HEK293 (cell line): ENCODE results near the gene MAN1B1.
A peak's percentile ranks its signal among the peaks of the same experiment; 100 is the strongest.

Experiments
- GLIS1 ChIP-seq: fragments of 450-650 bp; formaldehyde crosslinking; IDR thresholded peaks from 2 replicates; pipeline ENCODE4 v1.5.1; 2016; ENCODE audit warnings: missing biosample characterization, missing genetic modification characterization
- KLF16 ChIP-seq: fragments of 450-650 bp; formaldehyde crosslinking; IDR thresholded peaks from 2 replicates; pipeline ENCODE4 v1.5.1; 2017; ENCODE audit warnings: missing biosample characterization, missing genetic modification characterization
- KLF7 ChIP-seq: fragments of 450-650 bp; formaldehyde crosslinking; IDR thresholded peaks from 2 replicates; pipeline ENCODE4 v1.5.1; 2016; ENCODE audit warnings: missing biosample characterization, missing genetic modification characterization, borderline replicate concordance
- KLF8 ChIP-seq: fragments of 450-650 bp; formaldehyde crosslinking; IDR thresholded peaks from 2 replicates; pipeline ENCODE4 v1.5.1; 2016; ENCODE audit warnings: missing biosample characterization, missing genetic modification characterization
- MEIS1 ChIP-seq: sonication (generic); formaldehyde crosslinking; IDR thresholded peaks from 2 replicates; pipeline ENCODE4 v1.8.1; 2022; ENCODE audit warnings: missing genetic modification reagents, mild to moderate bottlenecking, borderline replicate concordance
- MYNN ChIP-seq: fragments of 450-650 bp; formaldehyde crosslinking; IDR thresholded peaks from 2 replicates; pipeline ENCODE4 v1.5.1; 2016; ENCODE audit warnings: missing biosample characterization, missing genetic modification characterization, borderline replicate concordance
- OVOL3 ChIP-seq: fragments of 450-650 bp; formaldehyde crosslinking; IDR thresholded peaks from 2 replicates; pipeline ENCODE4 v1.5.1; 2016; ENCODE audit warnings: missing biosample characterization, missing genetic modification characterization
- SCRT2 ChIP-seq: fragments of 450-650 bp; formaldehyde crosslinking; IDR thresholded peaks from 2 replicates; pipeline ENCODE4 v1.5.1; 2016; ENCODE audit warnings: missing biosample characterization, missing genetic modification characterization
- SP7 ChIP-seq: fragments of 450-650 bp; formaldehyde crosslinking; IDR thresholded peaks from 2 replicates; pipeline ENCODE4 v1.5.1; 2016; ENCODE audit warnings: missing biosample characterization, missing genetic modification characterization
- YY2 ChIP-seq: fragments of 450-650 bp; formaldehyde crosslinking; IDR thresholded peaks from 2 replicates; pipeline ENCODE4 v1.5.1; 2016; ENCODE audit warnings: missing biosample characterization, missing genetic modification characterization
- ZIC2 ChIP-seq: fragments of 450-650 bp; formaldehyde crosslinking; IDR thresholded peaks from 2 replicates; pipeline ENCODE4 v1.5.1; 2016; ENCODE audit warnings: missing biosample characterization, missing genetic modification characterization
- ZNF239 ChIP-seq: fragments of 450-650 bp; formaldehyde crosslinking; IDR thresholded peaks from 2 replicates; pipeline ENCODE4 v1.5.1; 2016; ENCODE audit warnings: missing biosample characterization, missing genetic modification characterization
- ZNF324 ChIP-seq: fragments of 450-650 bp; formaldehyde crosslinking; IDR thresholded peaks from 2 replicates; pipeline ENCODE4 v1.5.1; 2016; ENCODE audit warnings: missing biosample characterization, missing genetic modification characterization
- ZNF354C ChIP-seq: fragments of 450-650 bp; formaldehyde crosslinking; IDR thresholded peaks from 2 replicates; pipeline ENCODE4 v1.5.1; 2016; ENCODE audit warnings: missing biosample characterization, missing genetic modification characterization, low read depth, borderline replicate concordance
- ZNF37A ChIP-seq: fragments of 450-650 bp; IDR thresholded peaks from 2 replicates; pipeline ENCODE4 v1.5.1; 2018; ENCODE audit warnings: missing biosample characterization, missing genetic modification characterization
- ZNF501 ChIP-seq: fragments of 450-650 bp; formaldehyde crosslinking; IDR thresholded peaks from 2 replicates; pipeline ENCODE4 v1.5.1; 2016; ENCODE audit warnings: missing biosample characterization, missing genetic modification characterization
- ZNF529 ChIP-seq: fragments of 450-650 bp; formaldehyde crosslinking; IDR thresholded peaks from 2 replicates; pipeline ENCODE4 v1.5.1; 2017; ENCODE audit warnings: missing genetic modification characterization, missing biosample characterization; ENCODE audit not compliant: insufficient replicate concordance
- ZNF558 ChIP-seq: fragments of 450-650 bp; formaldehyde crosslinking; IDR thresholded peaks from 2 replicates; pipeline ENCODE4 v1.5.1; 2016; ENCODE audit warnings: missing biosample characterization, missing genetic modification characterization
- ZNF623 ChIP-seq: fragments of 450-650 bp; formaldehyde crosslinking; IDR thresholded peaks from 2 replicates; pipeline ENCODE4 v1.5.1; 2016; ENCODE audit warnings: missing biosample characterization, missing genetic modification characterization
- ZNF624 ChIP-seq: fragments of 450-650 bp; formaldehyde crosslinking; IDR thresholded peaks from 2 replicates; pipeline ENCODE4 v1.5.1; 2017; ENCODE audit warnings: missing biosample characterization, missing genetic modification characterization
- ZNF660 ChIP-seq: fragments of 450-650 bp; IDR thresholded peaks from 2 replicates; pipeline ENCODE4 v1.5.1; 2018; ENCODE audit warnings: missing biosample characterization, mild to moderate bottlenecking, missing genetic modification characterization
- ZNF664 ChIP-seq: fragments of 450-650 bp; formaldehyde crosslinking; IDR thresholded peaks from 2 replicates; pipeline ENCODE4 v1.5.1; 2016; ENCODE audit warnings: missing biosample characterization, missing genetic modification characterization
- ZNF677 ChIP-seq: fragments of 450-650 bp; IDR thresholded peaks from 2 replicates; pipeline ENCODE4 v1.5.0; 2018; ENCODE audit warnings: missing biosample characterization, mild to moderate bottlenecking, missing genetic modification characterization, moderate library complexity
- ZNF76 ChIP-seq: fragments of 450-650 bp; formaldehyde crosslinking; IDR thresholded peaks from 2 replicates; pipeline ENCODE4; 2016; ENCODE audit warnings: low read depth, missing biosample characterization, missing genetic modification characterization, borderline replicate concordance
- ZNF785 ChIP-seq: fragments of 450-650 bp; formaldehyde crosslinking; IDR thresholded peaks from 2 replicates; pipeline ENCODE4 v1.5.1; 2016; ENCODE audit warnings: missing biosample characterization, missing genetic modification characterization
- TF ChIP-seq, protein P1 (sequence below): fragments of 450-650 bp; formaldehyde crosslinking; IDR thresholded peaks from 2 replicates; pipeline ENCODE4 v1.5.1; 2016; ENCODE audit warnings: missing biosample characterization, missing genetic modification characterization, low read depth
- TF ChIP-seq, protein P2 (sequence below): fragments of 450-650 bp; formaldehyde crosslinking; IDR thresholded peaks from 2 replicates; pipeline ENCODE4 v1.5.1; 2016; ENCODE audit warnings: missing biosample characterization, missing genetic modification characterization
- TF ChIP-seq, protein P3 (sequence below): fragments of 450-650 bp; formaldehyde crosslinking; IDR thresholded peaks from 2 replicates; pipeline ENCODE4 v1.5.1; 2016; ENCODE audit warnings: missing biosample characterization, missing genetic modification characterization
- TF ChIP-seq, protein P4 (sequence below): fragments of 450-650 bp; formaldehyde crosslinking; IDR thresholded peaks from 2 replicates; pipeline ENCODE4 v1.5.1; 2017; ENCODE audit warnings: missing biosample characterization, missing genetic modification characterization
- TF ChIP-seq, protein P5 (sequence below): fragments of 450-650 bp; formaldehyde crosslinking; IDR thresholded peaks from 2 replicates; pipeline ENCODE4 v1.5.0; 2017; ENCODE audit warnings: missing biosample characterization, missing genetic modification characterization, borderline replicate concordance

Gene MAN1B1

DNA sequence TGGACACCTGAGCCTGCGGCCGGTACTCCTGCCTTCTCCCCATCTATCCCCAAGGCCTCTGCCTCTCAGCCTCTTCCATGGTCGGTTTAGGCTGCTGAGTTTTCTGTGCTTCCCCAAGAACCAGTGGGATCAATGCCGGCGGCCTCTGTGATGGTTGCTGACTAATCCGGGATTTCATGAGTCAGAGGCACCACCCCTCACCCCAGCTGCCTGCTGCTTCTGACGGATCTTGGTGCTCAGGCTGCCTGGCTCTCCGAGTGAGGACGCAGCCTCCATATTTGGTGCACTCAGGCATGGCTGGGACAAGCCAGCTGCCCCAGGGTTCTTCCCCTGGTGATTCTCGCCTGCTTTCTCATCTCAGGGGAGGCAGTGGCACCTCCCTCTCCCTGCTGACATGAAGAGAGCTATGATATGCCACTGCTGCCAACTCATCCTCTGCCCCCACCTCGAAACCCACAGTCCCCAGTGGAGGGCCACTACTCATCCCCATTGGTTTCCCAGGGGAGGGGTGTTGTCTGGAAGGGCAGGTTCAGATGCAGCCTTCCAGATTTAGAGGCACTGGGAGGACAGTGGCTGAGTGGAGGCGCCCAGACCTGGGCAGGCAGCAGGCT, 3.3 kb upstream of the MAN1B1 start (continued):
- peak; percentile 77 for TF ChIP-seq ZIC2
- TF ChIP-seq, protein P1, sequence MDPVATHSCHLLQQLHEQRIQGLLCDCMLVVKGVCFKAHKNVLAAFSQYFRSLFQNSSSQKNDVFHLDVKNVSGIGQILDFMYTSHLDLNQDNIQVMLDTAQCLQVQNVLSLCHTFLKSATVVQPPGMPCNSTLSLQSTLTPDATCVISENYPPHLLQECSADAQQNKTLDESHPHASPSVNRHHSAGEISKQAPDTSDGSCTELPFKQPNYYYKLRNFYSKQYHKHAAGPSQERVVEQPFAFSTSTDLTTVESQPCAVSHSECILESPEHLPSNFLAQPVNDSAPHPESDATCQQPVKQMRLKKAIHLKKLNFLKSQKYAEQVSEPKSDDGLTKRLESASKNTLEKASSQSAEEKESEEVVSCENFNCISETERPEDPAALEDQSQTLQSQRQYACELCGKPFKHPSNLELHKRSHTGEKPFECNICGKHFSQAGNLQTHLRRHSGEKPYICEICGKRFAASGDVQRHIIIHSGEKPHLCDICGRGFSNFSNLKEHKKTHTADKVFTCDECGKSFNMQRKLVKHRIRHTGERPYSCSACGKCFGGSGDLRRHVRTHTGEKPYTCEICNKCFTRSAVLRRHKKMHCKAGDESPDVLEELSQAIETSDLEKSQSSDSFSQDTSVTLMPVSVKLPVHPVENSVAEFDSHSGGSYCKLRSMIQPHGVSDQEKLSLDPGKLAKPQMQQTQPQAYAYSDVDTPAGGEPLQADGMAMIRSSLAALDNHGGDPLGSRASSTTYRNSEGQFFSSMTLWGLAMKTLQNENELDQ: no peak
- no peak for TF ChIP-seq ZNF239 (tag by site-specific recombination)
- no peak for TF ChIP-seq KLF7 (tag by site-specific recombination)
- TF ChIP-seq ZNF677 (tag by site-specific recombination): no peak
- no peak for TF ChIP-seq ZNF623
- TF ChIP-seq MYNN: no peak
- 0 out of 2 replicates have a peak, but pooled peaks have one; percentile 15 for TF ChIP-seq GLIS1 (tag by site-specific recombination)
- no peak; the same call in 1 of the 2 replicates for TF ChIP-seq YY2 (tag by site-specific recombination)
- TF ChIP-seq SCRT2 (tag by site-specific recombination): no peak
- peak; percentile 79 for TF ChIP-seq KLF8 (tag by site-specific recombination)
- no peak for TF ChIP-seq ZNF529 (tag by site-specific recombination)
- no peak for TF ChIP-seq ZNF37A (tag by site-specific recombination)
- TF ChIP-seq ZNF558 (tag by site-specific recombination): no peak
- TF ChIP-seq ZNF664 (tag by site-specific recombination): no peak
- TF ChIP-seq ZNF624 (tag by site-specific recombination): no peak
- no peak for TF ChIP-seq OVOL3 (tag by site-specific recombination)
- TF ChIP-seq, protein P2, sequence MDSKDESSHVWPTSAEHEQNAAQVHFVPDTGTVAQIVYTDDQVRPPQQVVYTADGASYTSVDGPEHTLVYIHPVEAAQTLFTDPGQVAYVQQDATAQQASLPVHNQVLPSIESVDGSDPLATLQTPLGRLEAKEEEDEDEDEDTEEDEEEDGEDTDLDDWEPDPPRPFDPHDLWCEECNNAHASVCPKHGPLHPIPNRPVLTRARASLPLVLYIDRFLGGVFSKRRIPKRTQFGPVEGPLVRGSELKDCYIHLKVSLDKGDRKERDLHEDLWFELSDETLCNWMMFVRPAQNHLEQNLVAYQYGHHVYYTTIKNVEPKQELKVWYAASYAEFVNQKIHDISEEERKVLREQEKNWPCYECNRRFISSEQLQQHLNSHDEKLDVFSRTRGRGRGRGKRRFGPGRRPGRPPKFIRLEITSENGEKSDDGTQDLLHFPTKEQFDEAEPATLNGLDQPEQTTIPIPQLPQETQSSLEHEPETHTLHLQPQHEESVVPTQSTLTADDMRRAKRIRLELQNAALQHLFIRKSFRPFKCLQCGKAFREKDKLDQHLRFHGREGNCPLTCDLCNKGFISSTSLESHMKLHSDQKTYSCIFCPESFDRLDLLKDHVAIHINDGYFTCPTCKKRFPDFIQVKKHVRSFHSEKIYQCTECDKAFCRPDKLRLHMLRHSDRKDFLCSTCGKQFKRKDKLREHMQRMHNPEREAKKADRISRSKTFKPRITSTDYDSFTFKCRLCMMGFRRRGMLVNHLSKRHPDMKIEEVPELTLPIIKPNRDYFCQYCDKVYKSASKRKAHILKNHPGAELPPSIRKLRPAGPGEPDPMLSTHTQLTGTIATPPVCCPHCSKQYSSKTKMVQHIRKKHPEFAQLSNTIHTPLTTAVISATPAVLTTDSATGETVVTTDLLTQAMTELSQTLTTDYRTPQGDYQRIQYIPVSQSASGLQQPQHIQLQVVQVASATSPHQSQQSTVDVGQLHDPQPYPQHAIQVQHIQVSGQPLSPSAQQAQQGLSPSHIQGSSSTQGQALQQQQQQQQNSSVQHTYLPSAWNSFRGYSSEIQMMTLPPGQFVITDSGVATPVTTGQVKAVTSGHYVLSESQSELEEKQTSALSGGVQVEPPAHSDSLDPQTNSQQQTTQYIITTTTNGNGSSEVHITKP (tag by site-specific recombination): no peak
- no peak for TF ChIP-seq KLF16 (tag by site-specific recombination)
- peak; percentile 55; the same call in 1 of the 2 replicates for TF ChIP-seq SP7 (tag by site-specific recombination)
- TF ChIP-seq ZNF324 (tag by site-specific recombination): no peak
- no peak for TF ChIP-seq ZNF354C (tag by site-specific recombination)
- peak; percentile 61 for TF ChIP-seq ZNF660 (tag by site-specific recombination)
- no peak for TF ChIP-seq ZNF501
- TF ChIP-seq, protein P3, sequence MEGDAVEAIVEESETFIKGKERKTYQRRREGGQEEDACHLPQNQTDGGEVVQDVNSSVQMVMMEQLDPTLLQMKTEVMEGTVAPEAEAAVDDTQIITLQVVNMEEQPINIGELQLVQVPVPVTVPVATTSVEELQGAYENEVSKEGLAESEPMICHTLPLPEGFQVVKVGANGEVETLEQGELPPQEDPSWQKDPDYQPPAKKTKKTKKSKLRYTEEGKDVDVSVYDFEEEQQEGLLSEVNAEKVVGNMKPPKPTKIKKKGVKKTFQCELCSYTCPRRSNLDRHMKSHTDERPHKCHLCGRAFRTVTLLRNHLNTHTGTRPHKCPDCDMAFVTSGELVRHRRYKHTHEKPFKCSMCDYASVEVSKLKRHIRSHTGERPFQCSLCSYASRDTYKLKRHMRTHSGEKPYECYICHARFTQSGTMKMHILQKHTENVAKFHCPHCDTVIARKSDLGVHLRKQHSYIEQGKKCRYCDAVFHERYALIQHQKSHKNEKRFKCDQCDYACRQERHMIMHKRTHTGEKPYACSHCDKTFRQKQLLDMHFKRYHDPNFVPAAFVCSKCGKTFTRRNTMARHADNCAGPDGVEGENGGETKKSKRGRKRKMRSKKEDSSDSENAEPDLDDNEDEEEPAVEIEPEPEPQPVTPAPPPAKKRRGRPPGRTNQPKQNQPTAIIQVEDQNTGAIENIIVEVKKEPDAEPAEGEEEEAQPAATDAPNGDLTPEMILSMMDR: no peak
- TF ChIP-seq ZNF76 (tag by site-specific recombination): no peak
- TF ChIP-seq MEIS1 (CRISPR knock-in tag): no peak
- TF ChIP-seq, protein P4, sequence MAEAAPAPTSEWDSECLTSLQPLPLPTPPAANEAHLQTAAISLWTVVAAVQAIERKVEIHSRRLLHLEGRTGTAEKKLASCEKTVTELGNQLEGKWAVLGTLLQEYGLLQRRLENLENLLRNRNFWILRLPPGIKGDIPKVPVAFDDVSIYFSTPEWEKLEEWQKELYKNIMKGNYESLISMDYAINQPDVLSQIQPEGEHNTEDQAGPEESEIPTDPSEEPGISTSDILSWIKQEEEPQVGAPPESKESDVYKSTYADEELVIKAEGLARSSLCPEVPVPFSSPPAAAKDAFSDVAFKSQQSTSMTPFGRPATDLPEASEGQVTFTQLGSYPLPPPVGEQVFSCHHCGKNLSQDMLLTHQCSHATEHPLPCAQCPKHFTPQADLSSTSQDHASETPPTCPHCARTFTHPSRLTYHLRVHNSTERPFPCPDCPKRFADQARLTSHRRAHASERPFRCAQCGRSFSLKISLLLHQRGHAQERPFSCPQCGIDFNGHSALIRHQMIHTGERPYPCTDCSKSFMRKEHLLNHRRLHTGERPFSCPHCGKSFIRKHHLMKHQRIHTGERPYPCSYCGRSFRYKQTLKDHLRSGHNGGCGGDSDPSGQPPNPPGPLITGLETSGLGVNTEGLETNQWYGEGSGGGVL (tag by site-specific recombination): no peak
- TF ChIP-seq, protein P5, sequence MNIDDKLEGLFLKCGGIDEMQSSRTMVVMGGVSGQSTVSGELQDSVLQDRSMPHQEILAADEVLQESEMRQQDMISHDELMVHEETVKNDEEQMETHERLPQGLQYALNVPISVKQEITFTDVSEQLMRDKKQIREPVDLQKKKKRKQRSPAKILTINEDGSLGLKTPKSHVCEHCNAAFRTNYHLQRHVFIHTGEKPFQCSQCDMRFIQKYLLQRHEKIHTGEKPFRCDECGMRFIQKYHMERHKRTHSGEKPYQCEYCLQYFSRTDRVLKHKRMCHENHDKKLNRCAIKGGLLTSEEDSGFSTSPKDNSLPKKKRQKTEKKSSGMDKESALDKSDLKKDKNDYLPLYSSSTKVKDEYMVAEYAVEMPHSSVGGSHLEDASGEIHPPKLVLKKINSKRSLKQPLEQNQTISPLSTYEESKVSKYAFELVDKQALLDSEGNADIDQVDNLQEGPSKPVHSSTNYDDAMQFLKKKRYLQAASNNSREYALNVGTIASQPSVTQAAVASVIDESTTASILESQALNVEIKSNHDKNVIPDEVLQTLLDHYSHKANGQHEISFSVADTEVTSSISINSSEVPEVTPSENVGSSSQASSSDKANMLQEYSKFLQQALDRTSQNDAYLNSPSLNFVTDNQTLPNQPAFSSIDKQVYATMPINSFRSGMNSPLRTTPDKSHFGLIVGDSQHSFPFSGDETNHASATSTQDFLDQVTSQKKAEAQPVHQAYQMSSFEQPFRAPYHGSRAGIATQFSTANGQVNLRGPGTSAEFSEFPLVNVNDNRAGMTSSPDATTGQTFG (tag by site-specific recombination): no peak
- TF ChIP-seq ZNF785 (tag by site-specific recombination): no peak
